HEK293T (cell line): Measurements from ENCODE around the gene SEC24A.
"Not testable (repeated sequence)": the region's sequence is repeated elsewhere in the genome, so short reads cannot be mapped to it uniquely, and the experiment has no call there.

Experiments used
- CTCF ChIA-PET: fragments of 350-600 bp; formaldehyde crosslinking; extraction: SDS; loops from one replicate; lab custom pipeline; 2021; ENCODE audit warnings: antibody characterized with exemption, inconsistent platforms; lab: Yijun Ruan, JAX
- POLR2A ChIA-PET: fragments of 350-600 bp; formaldehyde crosslinking; extraction: SDS; loops from one replicate; lab custom pipeline; 2020; ENCODE audit warnings: antibody characterized with exemption, inconsistent platforms; lab: Yijun Ruan, JAX
- DNase-seq: peaks from one replicate; pipeline ENCODE4 v3.0.0; 2012; ENCODE audit warnings: mixed read lengths; ENCODE audit errors: extremely low spot score
- ARNT ChIP-seq: fragments of 450-650 bp; IDR thresholded peaks from 2 replicates; pipeline ENCODE4 v1.6.1; 2017; ENCODE audit warnings: mild to moderate bottlenecking
- BHLHE40 ChIP-seq: fragments of 450-650 bp; IDR thresholded peaks from 2 replicates; pipeline ENCODE4 v1.6.1; 2016; ENCODE audit warnings: mild to moderate bottlenecking, moderate library complexity, borderline replicate concordance
- CTBP1 ChIP-seq: fragments of 450-650 bp; IDR thresholded peaks from 2 replicates; pipeline ENCODE4 v1.6.1; 2016; ENCODE audit warnings: borderline replicate concordance
- ELF4 ChIP-seq: fragments of 450-650 bp; IDR thresholded peaks from 2 replicates; pipeline ENCODE4 v1.6.1; 2017; ENCODE audit warnings: antibody characterized with exemption
- FOXA1 ChIP-seq: fragments of 450-650 bp; IDR thresholded peaks from 2 replicates; pipeline ENCODE4 v1.6.1; 2016; ENCODE audit warnings: mild to moderate bottlenecking
- FOXK2 ChIP-seq: fragments of 450-650 bp; IDR thresholded peaks from 2 replicates; pipeline ENCODE4 v1.6.1; 2016; ENCODE audit warnings: mild to moderate bottlenecking
- FOXM1 ChIP-seq: fragments of 450-650 bp; IDR thresholded peaks from 2 replicates; pipeline ENCODE4 v1.6.1; 2017; ENCODE audit warnings: mild to moderate bottlenecking, borderline replicate concordance
- HDGF ChIP-seq: fragments of 450-650 bp; IDR thresholded peaks from 2 replicates; pipeline ENCODE4 v1.6.1; 2017; ENCODE audit warnings: antibody characterized with exemption, borderline replicate concordance
- L3MBTL2 ChIP-seq: fragments of 450-650 bp; conservative IDR thresholded peaks from 2 replicates; pipeline ENCODE4 v1.6.1; 2016; ENCODE audit warnings: mild to moderate bottlenecking
- LEF1 ChIP-seq: fragments of 450-650 bp; IDR thresholded peaks from 2 replicates; pipeline ENCODE4 v1.6.1; 2017; ENCODE audit warnings: mild to moderate bottlenecking, borderline replicate concordance
- NFRKB ChIP-seq: fragments of 450-650 bp; IDR thresholded peaks from 2 replicates; pipeline ENCODE4 v1.6.1; 2016; ENCODE audit warnings: mild to moderate bottlenecking, moderate library complexity
- PKNOX1 ChIP-seq: fragments of 450-650 bp; IDR thresholded peaks from 2 replicates; pipeline ENCODE4 v1.6.1; 2016
- SP1 ChIP-seq: fragments of 450-650 bp; IDR thresholded peaks from 2 replicates; pipeline ENCODE4 v1.6.1; 2017
- SUZ12 ChIP-seq: fragments of 450-650 bp; IDR thresholded peaks from 2 replicates; pipeline ENCODE4 v1.6.1; 2016; ENCODE audit warnings: mild to moderate bottlenecking
- TARDBP ChIP-seq: fragments of 450-650 bp; IDR thresholded peaks from 2 replicates; pipeline ENCODE4 v1.6.1; 2016
- ZNF384 ChIP-seq: fragments of 450-650 bp; IDR thresholded peaks from 2 replicates; pipeline ENCODE4 v1.6.1; 2016

SEC24A gene

GRCh38 chr5:134642931-134643530 is 5.6 kb upstream of the SEC24A start:
- TF ChIP-seq ARNT (no peak), FOXM1 (no peak), ZNF384 (no peak), FOXA1 (no peak), HDGF (no peak), CTBP1 (no peak), NFRKB (no peak), L3MBTL2 (no peak), SP1 (no peak), SUZ12 (no peak), PKNOX1 (no peak), BHLHE40 (no peak), ELF4 (no peak), LEF1 (no peak), FOXK2 (no peak), TARDBP (no peak)
- POLR2A ChIA-PET: no interaction called here
- CTCF ChIA-PET: no interaction called here
- DNase-seq: no peak

- TF ChIP-seq ELF4: no peak
- TF ChIP-seq FOXM1: no peak
- TF ChIP-seq CTBP1: no peak
- TF ChIP-seq L3MBTL2: no peak
- no peak for TF ChIP-seq LEF1
- no peak for TF ChIP-seq ARNT
- TF ChIP-seq TARDBP: no peak
- no peak for TF ChIP-seq BHLHE40
- no peak for TF ChIP-seq SP1
- no peak for TF ChIP-seq HDGF
- TF ChIP-seq FOXK2: no peak
- TF ChIP-seq FOXA1: no peak
- no peak for TF ChIP-seq PKNOX1
- no peak for TF ChIP-seq SUZ12
- TF ChIP-seq ZNF384: no peak
- TF ChIP-seq NFRKB: no peak
- DNase-seq: no peak
- POLR2A ChIA-PET: interaction anchor here (0.8 to 1.7 kb wide), 7 partner anchors 9 to 110 kb away, joined by 3 to 28 read pairs (median 7); partner anchors contain the start of genes CAMLG, DDX46 and SAR1B
- CTCF ChIA-PET: interaction anchor here (1.4 kb wide), 1 partner anchor 61 kb away, joined by 3 read pairs; no protein-coding TSS in a partner anchor
These were observed 698 bp upstream of the SEC24A start for GRCh38 chr5:134647750-134648424.

GRCh38 chr5:134649163-134649835 is 714 bp downstream of the SEC24A start:
- CTCF ChIA-PET: interaction anchor here (1.4 kb wide), 1 partner anchor 62 kb away, joined by 3 read pairs; no protein-coding TSS in a partner anchor

GRCh38 chr5:134650660-134651059 is 2.1 kb downstream of the SEC24A start:
- DNase-seq, CTCF ChIA-PET, POLR2A ChIA-PET: not testable (repeated sequence)

More at GRCh38 chr5:134649163-134649835, 714 bp downstream of the SEC24A start:
- TF ChIP-seq NFRKB (no peak), HDGF (no peak), SUZ12 (no peak), L3MBTL2 (no peak), FOXM1 (no peak), LEF1 (no peak), ELF4 (no peak), FOXA1 (no peak), CTBP1 (no peak), BHLHE40 (no peak), ZNF384 (no peak), FOXK2 (no peak), TARDBP (no peak), PKNOX1 (no peak), ARNT (no peak), SP1 (no peak)
- POLR2A ChIA-PET: interaction anchor here (0.8 to 1.6 kb wide), 8 partner anchors 9 to 118 kb away, joined by 3 to 28 read pairs (median 6); partner anchors contain the start of genes CAMLG, DDX46 and SAR1B
- DNase-seq: no peak

- ChIA-PET POLR2A (no interaction called here), CTCF (no interaction called here)
- TF ChIP-seq FOXA1 (no peak), LEF1 (no peak), CTBP1 (no peak), HDGF (no peak), FOXM1 (no peak), SP1 (no peak), ELF4 (no peak), TARDBP (no peak), ZNF384 (no peak), ARNT (no peak), SUZ12 (no peak), L3MBTL2 (no peak), NFRKB (no peak), PKNOX1 (no peak), BHLHE40 (no peak)
- DNase-seq: no peak
These were observed 2.9 kb downstream of the SEC24A start for GRCh38 chr5:134651531-134651930.
